ENCODE data around the gene CRYAA. TPM values are rescaled to one million over a fixed set of nuclear protein-coding genes. Genes with fewer than 3 reads are reported as not detected.
A peak's percentile ranks its signal among the peaks of the same experiment; 100 is the strongest.
"Not testable (repeated sequence)": the region's sequence is repeated elsewhere in the genome, so short reads cannot be mapped to it uniquely, and the experiment has no call there.

Gene CRYAA
- total RNA-seq, 1 experiment from 2014 or later, result not detected

- not testable (repeated sequence) for H3K4me3 ChIP-seq, DNase-seq, H3K36me3 ChIP-seq, H3K9me3 ChIP-seq, H3K27me3 ChIP-seq
Measured at GRCh38 chr21:43173438-43173837, 4.6 kb downstream of the CRYAA start.

GRCh38 chr21:43173930-43174329 is 5.1 kb downstream of the CRYAA start:
- H3K9me3 ChIP-seq, H3K4me3 ChIP-seq, H3K27me3 ChIP-seq, H3K36me3 ChIP-seq, DNase-seq: not testable (repeated sequence)

- not testable (repeated sequence) for DNase-seq, H3K27me3 ChIP-seq, H3K9me3 ChIP-seq, H3K4me3 ChIP-seq, H3K36me3 ChIP-seq
Measured at GRCh38 chr21:43174998-43175397, 6.2 kb downstream of the CRYAA start.

- DNase-seq, H3K4me3 ChIP-seq, H3K9me3 ChIP-seq, H3K27me3 ChIP-seq, H3K36me3 ChIP-seq: not testable (repeated sequence)
Measured at GRCh38 chr21:43176621-43177020, 7.8 kb downstream of the CRYAA start.

GRCh38 chr21:43177043-43177906 is 8.5 kb downstream of the CRYAA start:
- not testable (repeated sequence) for H3K36me3 ChIP-seq, DNase-seq, H3K27me3 ChIP-seq, H3K9me3 ChIP-seq, H3K4me3 ChIP-seq

- H3K36me3 ChIP-seq, H3K4me3 ChIP-seq, H3K27me3 ChIP-seq, DNase-seq, H3K9me3 ChIP-seq: not testable (repeated sequence)
Measured at GRCh38 chr21:43178175-43178826, 9.5 kb downstream of the CRYAA start.

GRCh38 chr21:43181033-43181432 is 12.2 kb downstream of the CRYAA start:
- H3K9me3 ChIP-seq, H3K36me3 ChIP-seq, DNase-seq, H3K27me3 ChIP-seq, H3K4me3 ChIP-seq: not testable (repeated sequence)

GRCh38 chr21:43187268-43187667 is 18.5 kb downstream of the CRYAA start:
- not testable (repeated sequence) for H3K4me3 ChIP-seq, H3K36me3 ChIP-seq, H3K9me3 ChIP-seq, H3K27me3 ChIP-seq, DNase-seq

GRCh38 chr21:43187715-43188114 is 18.9 kb downstream of the CRYAA start:
- DNase-seq, result no peak
- no peaks in the 10 kb centered on the region for H3K27me3 ChIP-seq
- no peaks in the 10 kb centered on the region; the same call in 1 of the 2 replicates for H3K9me3 ChIP-seq
- H3K4me3 ChIP-seq, result no peak overlapping the region
- H3K36me3 ChIP-seq, result no peaks in the 10 kb centered on the region

- H3K4me3 ChIP-seq, result no peak overlapping the region
- no peaks in the 10 kb centered on the region for H3K27me3 ChIP-seq
- no peaks in the 10 kb centered on the region; the same call in 1 of the 2 replicates for H3K9me3 ChIP-seq
- no peak for DNase-seq
- no peaks in the 10 kb centered on the region for H3K36me3 ChIP-seq
Measured at GRCh38 chr21:43188181-43188580, 19.4 kb downstream of the CRYAA start.

- H3K4me3 ChIP-seq, result no peak overlapping the region
- no peaks in the 10 kb centered on the region; the same call in 1 of the 2 replicates for H3K9me3 ChIP-seq
- no peaks in the 10 kb centered on the region for H3K27me3 ChIP-seq
- DNase-seq, result peak; percentile 90
- no peaks in the 10 kb centered on the region for H3K36me3 ChIP-seq
Measured at GRCh38 chr21:43188592-43189210, 19.9 kb downstream of the CRYAA start.

- no peaks in the 10 kb centered on the region for H3K27me3 ChIP-seq
- H3K36me3 ChIP-seq, result no peaks in the 10 kb centered on the region
- H3K4me3 ChIP-seq, result no peak overlapping the region
- H3K9me3 ChIP-seq, result no peaks in the 10 kb centered on the region; the same call in 1 of the 2 replicates
- DNase-seq, result no peak
Measured at GRCh38 chr21:43189936-43190335, 21.1 kb downstream of the CRYAA start.

GRCh38 chr21:43190544-43190943 is 21.7 kb downstream of the CRYAA start:
- DNase-seq, result no peak
- H3K36me3 ChIP-seq, result no peaks in the 10 kb centered on the region
- H3K4me3 ChIP-seq, result no peak overlapping the region
- no peaks in the 10 kb centered on the region; the same call in 1 of the 2 replicates for H3K9me3 ChIP-seq
- H3K27me3 ChIP-seq, result no peaks in the 10 kb centered on the region

- no peaks in the 10 kb centered on the region; the same call in 1 of the 2 replicates for H3K9me3 ChIP-seq
- no peaks in the 10 kb centered on the region for H3K36me3 ChIP-seq
- DNase-seq, result no peak
- no peak overlapping the region for H3K4me3 ChIP-seq
- no peaks in the 10 kb centered on the region for H3K27me3 ChIP-seq
Measured at GRCh38 chr21:43190951-43191350, 22.1 kb downstream of the CRYAA start.

- no peak overlapping the region for H3K4me3 ChIP-seq
- H3K27me3 ChIP-seq, result no peaks in the 10 kb centered on the region
- no peaks in the 10 kb centered on the region; the same call in 1 of the 2 replicates for H3K9me3 ChIP-seq
- H3K36me3 ChIP-seq, result no peaks in the 10 kb centered on the region
- DNase-seq, result no peak
Measured at GRCh38 chr21:43191521-43191920, 22.7 kb downstream of the CRYAA start.

GRCh38 chr21:43191971-43192370 is 23.2 kb downstream of the CRYAA start:
- no peak for DNase-seq
- no peaks in the 10 kb centered on the region for H3K36me3 ChIP-seq
- H3K9me3 ChIP-seq, result no peaks in the 10 kb centered on the region; the same call in 1 of the 2 replicates
- no peak overlapping the region for H3K4me3 ChIP-seq
- H3K27me3 ChIP-seq, result no peaks in the 10 kb centered on the region

GRCh38 chr21:43192501-43193081 is 23.8 kb downstream of the CRYAA start:
- H3K36me3 ChIP-seq, result no peaks in the 10 kb centered on the region
- H3K4me3 ChIP-seq, result no peak overlapping the region
- DNase-seq, result peak; percentile 68
- H3K27me3 ChIP-seq, result no peaks in the 10 kb centered on the region; the same call in 1 of the 2 replicates
- peaks cover 2% of the 10 kb centered on the region; the same call in 1 of the 2 replicates for H3K9me3 ChIP-seq

All from MG63 (cell line).